Frontal cortex (tissue), 4 donors: ENCODE results near the gene C14orf119. TPM values are rescaled to one million over a fixed set of nuclear protein-coding genes. Genes with fewer than 3 reads are reported as not detected.

Experiments
- DNase-seq, 2 donors: peaks; one replicate each; pipeline ENCODE4 v3.0.0; 2012; ENCODE audit warnings: low spot score in 2 of 2
- FAIRE-seq: peaks from 2 replicates; lab custom pipeline; 2012; peaks lifted over from hg19 to GRCh38; lab: Jason Lieb, UNC
- total RNA-seq: library from RNA; depleted of rRNA; stranded (reverse); fragments of >200 nt; gene quantifications from one replicate; pipeline ENCODE4 v1.2.3, GENCODE V29; 2014
- donor health status: control.
- donor health status: control.
- donor health status: control.

C14orf119 gene
- total RNA-seq, 1 donor from 2014 or later = 22.0 TPM

GRCh38 chr14:23079716-23080115, 15.6 kb upstream of the C14orf119 start:
- FAIRE-seq = no peak

GRCh38 chr14:23080474-23080873, 14.8 kb upstream of the C14orf119 start:
- DNase-seq = no peak

More at GRCh38 chr14:23079716-23080115, 15.6 kb upstream of the C14orf119 start:
- no peak for DNase-seq

GRCh38 chr14:23085458-23085857, 9.8 kb upstream of the C14orf119 start:
- no peak for DNase-seq
- no peak for FAIRE-seq

More at GRCh38 chr14:23080474-23080873, 14.8 kb upstream of the C14orf119 start:
- FAIRE-seq = no peak

- DNase-seq (no peak), FAIRE-seq (no peak)
Measured at GRCh38 chr14:23086565-23086964, 8.7 kb upstream of the C14orf119 start.

DNA sequence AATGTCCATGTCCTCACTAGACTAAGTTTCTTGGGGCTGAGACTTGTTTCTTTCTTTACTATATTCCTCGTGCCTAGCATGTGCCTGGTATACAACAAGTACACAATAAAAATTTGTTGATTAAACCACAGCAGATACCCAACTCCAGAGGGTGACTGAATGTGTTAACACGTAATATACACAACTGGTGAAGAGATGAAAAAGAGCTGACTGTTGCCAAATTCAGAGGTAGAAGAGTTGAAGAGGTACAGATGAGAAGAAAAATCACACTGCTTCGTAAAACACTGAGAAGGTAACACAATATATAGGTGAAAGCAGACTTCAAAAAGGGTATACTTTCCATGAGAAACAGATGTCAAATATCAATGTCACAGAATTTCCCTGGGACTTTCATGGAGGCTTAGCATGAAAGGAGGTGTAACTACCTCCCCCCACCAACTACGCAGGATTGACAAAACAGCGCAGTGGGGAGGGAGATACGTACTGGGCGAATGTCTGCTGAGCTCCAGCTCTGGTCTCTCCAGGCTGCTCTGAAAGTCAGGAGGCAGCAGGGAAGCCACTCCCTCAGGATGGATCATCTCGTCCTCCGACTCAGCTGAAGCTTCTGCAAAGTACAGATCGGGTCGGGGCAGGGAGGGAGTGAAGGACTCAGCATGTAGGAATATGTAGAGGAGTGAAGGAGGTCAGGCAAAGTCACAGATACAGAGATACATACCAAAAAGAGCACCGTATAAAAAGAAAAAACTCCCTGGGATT, 5.6 kb upstream of the C14orf119 start:
- DNase-seq = no peak
- FAIRE-seq = no peak

- DNase-seq = no peak
Measured at GRCh38 chr14:23090254-23090636, 5.1 kb upstream of the C14orf119 start.

GRCh38 chr14:23091294-23092225, 3.7 kb upstream of the C14orf119 start:
- no peak for DNase-seq
- FAIRE-seq = no peak

More at GRCh38 chr14:23090254-23090636, 5.1 kb upstream of the C14orf119 start:
- no peak for FAIRE-seq

DNA sequence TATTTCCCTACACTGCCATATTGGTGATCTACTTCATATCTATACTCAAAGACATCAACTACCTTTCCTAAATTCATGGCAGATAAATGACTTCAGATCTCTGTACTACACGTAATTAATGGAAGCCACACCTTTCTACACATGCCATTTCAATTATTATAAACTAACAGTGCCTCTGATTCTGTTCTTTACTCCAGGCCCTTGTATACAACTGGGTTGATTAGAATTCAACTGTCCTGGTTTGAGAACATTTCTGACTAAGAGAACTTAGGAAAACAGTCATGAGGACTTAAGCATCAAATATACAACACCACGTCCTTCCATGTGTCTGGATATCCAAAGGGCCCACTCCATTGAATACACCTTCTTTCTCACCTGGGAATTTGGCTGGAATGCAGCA, 2.2 kb upstream of the C14orf119 start:
- DNase-seq (no peak), FAIRE-seq (no peak)

- DNase-seq (no peak), FAIRE-seq (no peak)
Measured at GRCh38 chr14:23093526-23093925, 1.8 kb upstream of the C14orf119 start.

- FAIRE-seq = no peak
Measured at GRCh38 chr14:23093991-23094665, 1.2 kb upstream of the C14orf119 start.

GRCh38 chr14:23094666-23095195, 574 bp upstream of the C14orf119 start, which contains the start of gene ACIN1:
Gene ACIN1 (minus strand): TSS chr14:23095136. CDS start chr14:23095112, 24 bp downstream.
- peak; percentile 49 to 57 for DNase-seq
- no peak for FAIRE-seq

More at GRCh38 chr14:23093991-23094665, 1.2 kb upstream of the C14orf119 start:
- DNase-seq = no peak

- no peak for FAIRE-seq
- DNase-seq = no peak
Measured at GRCh38 chr14:23097786-23098185, 2.5 kb downstream of the C14orf119 start.

DNA sequence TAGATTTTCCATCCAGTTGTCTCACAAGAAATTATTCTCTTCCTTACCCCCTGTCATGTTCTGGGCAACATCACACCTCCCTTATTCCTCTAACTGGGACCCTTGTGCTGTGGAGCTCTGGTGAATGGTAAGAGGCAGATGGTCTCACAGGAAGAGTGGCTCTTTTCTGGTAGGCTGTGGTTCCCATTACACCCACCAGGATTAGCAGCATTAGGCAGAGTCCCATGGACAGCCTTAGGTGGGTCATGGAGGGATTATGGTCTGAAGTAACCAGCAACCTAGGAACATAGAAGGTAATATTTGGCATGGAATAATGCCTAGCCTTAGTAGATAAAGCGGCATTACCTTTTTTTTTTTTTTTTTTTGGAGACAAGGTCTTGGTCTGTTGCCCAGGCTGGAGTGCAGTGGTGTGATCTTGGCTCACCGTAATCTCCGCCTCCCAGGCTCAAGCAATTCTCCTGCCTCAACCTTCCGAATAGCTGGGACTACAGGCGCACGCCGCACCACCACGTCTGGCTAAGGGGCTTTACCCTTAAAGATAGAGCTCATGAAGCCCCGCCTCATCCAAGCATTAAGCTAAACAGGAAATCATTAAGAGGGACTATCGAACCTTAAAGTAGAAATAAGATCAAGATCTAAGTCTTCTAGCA, 4.0 kb downstream of the C14orf119 start:
- no peak for DNase-seq
- FAIRE-seq = no peak

- no peak for FAIRE-seq
- DNase-seq = no peak
Measured at GRCh38 chr14:23101213-23101970, 6.1 kb downstream of the C14orf119 start.

DNA sequence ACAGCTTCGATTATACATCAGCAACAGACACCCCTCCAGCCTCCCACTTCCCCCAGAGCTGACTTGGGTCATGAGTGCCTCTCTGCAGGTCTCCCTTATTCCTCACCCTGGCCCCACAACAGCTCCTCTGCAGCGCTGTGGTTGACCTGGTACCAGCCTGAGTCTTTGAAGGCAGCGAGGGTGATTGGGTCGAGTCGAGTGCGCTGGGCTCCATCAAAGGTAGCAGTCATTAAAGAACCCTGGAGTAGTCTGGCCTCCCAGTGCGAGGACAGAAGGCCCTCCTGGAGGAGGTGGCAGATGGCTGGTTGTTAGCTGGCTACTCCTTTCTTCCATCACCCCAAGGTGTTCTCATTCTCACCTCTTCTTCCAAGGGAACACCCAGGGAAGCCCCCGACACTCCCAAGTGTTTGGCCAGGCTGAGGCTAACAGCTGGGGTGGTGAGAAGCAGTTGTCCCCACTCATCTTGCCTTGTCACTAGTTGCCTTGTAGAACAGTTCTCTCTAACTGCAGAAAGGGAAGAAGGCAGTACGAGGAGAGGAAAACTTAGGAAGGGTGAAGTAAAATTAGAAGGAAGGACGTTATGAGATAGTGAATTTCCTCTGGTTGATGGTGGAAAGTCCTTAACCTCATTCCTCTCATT, 6.8 kb downstream of the C14orf119 start:
- no peak for DNase-seq
- no peak for FAIRE-seq

DNA sequence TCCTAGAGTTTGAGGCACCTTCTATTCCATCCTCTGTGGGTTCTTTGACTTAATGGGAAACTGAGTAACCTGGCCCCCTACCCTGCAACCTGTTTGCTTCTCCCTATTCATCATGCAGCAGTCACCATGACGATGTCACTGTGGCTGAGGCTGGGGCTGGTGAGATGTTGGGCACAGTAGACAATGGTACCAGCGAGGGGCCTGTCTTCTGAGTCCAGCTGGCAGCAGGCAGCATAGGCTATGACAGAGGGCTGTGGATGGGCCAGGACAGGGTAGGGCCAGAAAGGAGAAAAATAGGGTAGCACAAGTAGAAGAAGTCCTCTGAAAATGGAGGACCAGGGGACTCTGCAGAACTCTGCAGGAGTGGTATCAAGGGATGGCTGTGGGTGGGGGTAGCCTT, 7.5 kb downstream of the C14orf119 start:
- DNase-seq = no peak
- FAIRE-seq = no peak

- no peak for FAIRE-seq
- DNase-seq = no peak
Measured at GRCh38 chr14:23103581-23103980, 8.3 kb downstream of the C14orf119 start.

- no peak for DNase-seq
- no peak for FAIRE-seq
Measured at GRCh38 chr14:23104070-23104590, 8.8 kb downstream of the C14orf119 start.
